GM18861 (cell line): ENCODE measurements around the gene EIF4H.
"Not testable (repeated sequence)": the region's sequence is repeated elsewhere in the genome, so short reads cannot be mapped to it uniquely, and the experiment has no call there.

Experiments
- ATAC-seq: cut with Tn5 transposase; IDR thresholded peaks from one replicate; pipeline ENCODE4 v1.9.1; 2021; ENCODE audit not compliant: unreplicated experiment

EIF4H gene

GRCh38 chr7:74174606-74175082 lies 488 bp downstream of the EIF4H start:
- peak; percentile 12 for ATAC-seq

- ATAC-seq, result no peak
These were observed 1.2 kb downstream of the EIF4H start for GRCh38 chr7:74175340-74175739.

- no peak for ATAC-seq
These were observed 2.4 kb downstream of the EIF4H start for GRCh38 chr7:74176555-74176954.

- ATAC-seq, result no peak
These were observed 4.5 kb downstream of the EIF4H start for GRCh38 chr7:74178632-74179031.

GRCh38 chr7:74179935-74180604 lies 5.9 kb downstream of the EIF4H start:
- ATAC-seq, result no peak

GRCh38 chr7:74180866-74181265 lies 6.7 kb downstream of the EIF4H start:
- ATAC-seq, result no peak

- no peak for ATAC-seq
These were observed 7.7 kb downstream of the EIF4H start for GRCh38 chr7:74181821-74182220.

- ATAC-seq, result no peak
These were observed 8.4 kb downstream of the EIF4H start for GRCh38 chr7:74182453-74183090.

- no peak for ATAC-seq
These were observed 9.0 kb downstream of the EIF4H start for GRCh38 chr7:74183142-74183541.

- no peak for ATAC-seq
These were observed 9.7 kb downstream of the EIF4H start for GRCh38 chr7:74183653-74184450.

GRCh38 chr7:74185016-74185415 lies 10.9 kb downstream of the EIF4H start:
- ATAC-seq, result no peak

- no peak for ATAC-seq
These were observed 11.5 kb downstream of the EIF4H start for GRCh38 chr7:74185636-74186035.

GRCh38 chr7:74187915-74188675 lies 13.9 kb downstream of the EIF4H start:
- no peak for ATAC-seq

- no peak for ATAC-seq
These were observed 16.1 kb downstream of the EIF4H start for GRCh38 chr7:74190259-74190658.

GRCh38 chr7:74191231-74191630 lies 17.1 kb downstream of the EIF4H start:
- ATAC-seq, result no peak

GRCh38 chr7:74193054-74193453 lies 18.9 kb downstream of the EIF4H start:
- no peak for ATAC-seq

- no peak for ATAC-seq
These were observed 19.8 kb downstream of the EIF4H start for GRCh38 chr7:74193913-74194312.

GRCh38 chr7:74194686-74195085 lies 20.5 kb downstream of the EIF4H start:
- no peak for ATAC-seq

GRCh38 chr7:74195139-74195860 lies 21.1 kb downstream of the EIF4H start:
- not testable (repeated sequence) for ATAC-seq

GRCh38 chr7:74195968-74196654 lies 22.0 kb downstream of the EIF4H start:
- ATAC-seq, result not testable (repeated sequence)
